ENCODE data around the gene DTNBP1.

GRCh38 chr6:15480525-15480924 is 182.3 kb downstream of the DTNBP1 start:
- TF ChIP-seq, protein P1, sequence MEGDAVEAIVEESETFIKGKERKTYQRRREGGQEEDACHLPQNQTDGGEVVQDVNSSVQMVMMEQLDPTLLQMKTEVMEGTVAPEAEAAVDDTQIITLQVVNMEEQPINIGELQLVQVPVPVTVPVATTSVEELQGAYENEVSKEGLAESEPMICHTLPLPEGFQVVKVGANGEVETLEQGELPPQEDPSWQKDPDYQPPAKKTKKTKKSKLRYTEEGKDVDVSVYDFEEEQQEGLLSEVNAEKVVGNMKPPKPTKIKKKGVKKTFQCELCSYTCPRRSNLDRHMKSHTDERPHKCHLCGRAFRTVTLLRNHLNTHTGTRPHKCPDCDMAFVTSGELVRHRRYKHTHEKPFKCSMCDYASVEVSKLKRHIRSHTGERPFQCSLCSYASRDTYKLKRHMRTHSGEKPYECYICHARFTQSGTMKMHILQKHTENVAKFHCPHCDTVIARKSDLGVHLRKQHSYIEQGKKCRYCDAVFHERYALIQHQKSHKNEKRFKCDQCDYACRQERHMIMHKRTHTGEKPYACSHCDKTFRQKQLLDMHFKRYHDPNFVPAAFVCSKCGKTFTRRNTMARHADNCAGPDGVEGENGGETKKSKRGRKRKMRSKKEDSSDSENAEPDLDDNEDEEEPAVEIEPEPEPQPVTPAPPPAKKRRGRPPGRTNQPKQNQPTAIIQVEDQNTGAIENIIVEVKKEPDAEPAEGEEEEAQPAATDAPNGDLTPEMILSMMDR (IDR thresholded peaks at IDR 0.05) = no peak
- TF ChIP-seq POLR2A (IDR thresholded peaks at IDR 0.05) = no peak
